ENCODE results near the gene MAP1B. TPM values are rescaled to one million over a fixed set of nuclear protein-coding genes. Genes with fewer than 3 reads are reported as not detected.

The MAP1B gene
- polyA plus RNA-seq, 2 of the 4 experiments (the other 2 are of a cell fraction): 40.2 to 73.0 TPM

DNA sequence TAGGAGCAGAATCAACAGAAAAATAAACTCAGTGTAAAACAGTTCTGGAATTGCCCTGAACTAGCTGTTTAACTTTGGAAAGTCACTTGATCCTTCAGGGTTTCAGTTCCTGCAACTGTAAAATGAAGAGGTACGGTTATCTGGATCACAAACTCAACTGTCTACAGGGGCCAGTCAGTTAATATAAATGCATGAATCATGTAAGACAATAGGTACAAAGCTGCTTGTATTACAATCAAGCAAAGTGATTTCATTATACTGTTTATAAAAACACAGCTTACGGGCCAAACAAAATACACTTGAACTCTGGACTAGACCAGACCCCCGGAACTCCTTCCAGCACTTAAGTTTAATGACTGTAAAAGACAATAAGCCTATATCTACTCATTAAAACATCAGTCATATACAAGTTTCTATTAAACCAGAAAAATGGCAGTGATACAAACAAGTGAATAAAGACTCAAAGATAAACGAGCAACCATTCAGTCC, 139.7 kb downstream of the MAP1B start:
- Histone ChIP-seq H3K4me1 (peaks cover 66% of the 10 kb centered on the region), H3K27ac (peak overlapping the region; percentile 66 to 78), H3K9me3 (no peaks in the 10 kb centered on the region), H3K4me3 (no peak overlapping the region), H3K4me2 (peak overlapping the region; percentile 80)
- ATAC-seq: no peak
- no peak for DNase-seq (ENCODE audit: low read depth in 1 of 2, low spot score in 1 of 2)
- POLR2A ChIA-PET: no interaction called here
- no peak for FAIRE-seq
- CTCF ChIA-PET: interaction anchor here (0.9 to 2.8 kb wide), 6 partner anchors 22 to 464 kb away, joined by 3 to 11 read pairs (median 4); no protein-coding TSS in a partner anchor
- TF ChIP-seq TP53 (CRISPR knock-in tag; IDR thresholded peaks at IDR 0.05): no peak
- TF ChIP-seq FOSL2 (IDR thresholded peaks at IDR 0.05): no peak
- TF ChIP-seq FOSL2 (CRISPR knock-in tag; IDR thresholded peaks at IDR 0.05): 0 out of 2 replicates have a peak, but pooled peaks have one; percentile 12
- WGBS (ENCODE audit: missing lambda C conversion rate): 21% methylated on average over 4 of the region's 4 CpGs

DNA sequence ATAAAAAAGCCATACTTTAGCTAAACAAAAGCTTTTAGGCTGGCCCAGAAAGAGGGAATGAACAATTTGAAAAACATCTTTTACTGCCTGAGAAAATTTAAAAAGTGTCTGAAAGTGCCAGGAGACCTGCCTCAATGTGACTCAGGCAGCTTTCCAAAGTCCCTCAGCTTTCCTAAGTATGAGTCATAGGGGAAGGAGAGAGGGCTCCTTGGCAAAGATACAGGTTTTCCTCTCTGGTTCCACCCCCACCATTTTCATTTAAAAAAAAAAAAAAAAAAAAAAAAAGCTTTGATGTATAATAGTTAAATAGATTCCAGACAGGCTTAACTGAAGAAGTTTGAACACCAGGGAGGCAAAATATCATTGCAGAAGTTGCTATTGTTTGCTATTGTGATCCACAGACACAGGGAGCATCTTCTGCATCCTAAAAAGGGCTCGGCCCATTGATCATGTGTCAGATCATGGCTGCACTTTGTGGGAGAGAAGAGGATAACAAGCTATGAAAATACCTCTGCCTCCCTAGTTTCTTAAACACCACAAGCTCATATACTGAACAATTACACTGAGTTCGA, 141.2 kb downstream of the MAP1B start:
- CTCF ChIA-PET: interaction anchor here (0.6 to 2.8 kb wide), 9 partner anchors 21 to 491 kb away, joined by 3 to 11 read pairs (median 5); no protein-coding TSS in a partner anchor
- H3K4me1 ChIP-seq: peaks cover 78% of the 10 kb centered on the region
- POLR2A ChIA-PET: interaction anchor here (0.6 to 1.6 kb wide), 6 partner anchors 8 to 115 kb away, joined by 3 to 14 read pairs (median 4); no protein-coding TSS in a partner anchor
- H3K9me3 ChIP-seq: no peaks in the 10 kb centered on the region
- no peak overlapping the region for H3K4me3 ChIP-seq
- TF ChIP-seq, protein P1, sequence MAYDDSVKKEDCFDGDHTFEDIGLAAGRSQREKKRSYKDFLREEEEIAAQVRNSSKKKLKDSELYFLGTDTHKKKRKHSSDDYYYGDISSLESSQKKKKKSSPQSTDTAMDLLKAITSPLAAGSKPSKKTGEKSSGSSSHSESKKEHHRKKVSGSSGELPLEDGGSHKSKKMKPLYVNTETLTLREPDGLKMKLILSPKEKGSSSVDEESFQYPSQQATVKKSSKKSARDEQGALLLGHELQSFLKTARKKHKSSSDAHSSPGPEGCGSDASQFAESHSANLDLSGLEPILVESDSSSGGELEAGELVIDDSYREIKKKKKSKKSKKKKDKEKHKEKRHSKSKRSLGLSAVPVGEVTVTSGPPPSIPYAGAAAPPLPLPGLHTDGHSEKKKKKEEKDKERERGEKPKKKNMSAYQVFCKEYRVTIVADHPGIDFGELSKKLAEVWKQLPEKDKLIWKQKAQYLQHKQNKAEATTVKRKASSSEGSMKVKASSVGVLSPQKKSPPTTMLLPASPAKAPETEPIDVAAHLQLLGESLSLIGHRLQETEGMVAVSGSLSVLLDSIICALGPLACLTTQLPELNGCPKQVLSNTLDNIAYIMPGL (CRISPR knock-in tag; IDR thresholded peaks at IDR 0.05; ENCODE audit: borderline replicate concordance): no peak
- no peak for TF ChIP-seq SMC3 (IDR thresholded peaks at IDR 0.05)
- peak in 1 of 2 experiments; percentile 42; a peak in 1 of 5 replicates for TF ChIP-seq JUN (IDR thresholded peaks at IDR 0.05)
- TF ChIP-seq, protein P2, sequence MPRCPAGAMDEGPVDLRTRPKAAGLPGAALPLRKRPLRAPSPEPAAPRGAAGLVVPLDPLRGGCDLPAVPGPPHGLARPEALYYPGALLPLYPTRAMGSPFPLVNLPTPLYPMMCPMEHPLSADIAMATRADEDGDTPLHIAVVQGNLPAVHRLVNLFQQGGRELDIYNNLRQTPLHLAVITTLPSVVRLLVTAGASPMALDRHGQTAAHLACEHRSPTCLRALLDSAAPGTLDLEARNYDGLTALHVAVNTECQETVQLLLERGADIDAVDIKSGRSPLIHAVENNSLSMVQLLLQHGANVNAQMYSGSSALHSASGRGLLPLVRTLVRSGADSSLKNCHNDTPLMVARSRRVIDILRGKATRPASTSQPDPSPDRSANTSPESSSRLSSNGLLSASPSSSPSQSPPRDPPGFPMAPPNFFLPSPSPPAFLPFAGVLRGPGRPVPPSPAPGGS (IDR thresholded peaks at IDR 0.05): 0 out of 3 replicates have a peak, but pooled peaks have one; percentile 41
- no peak for TF ChIP-seq ZFP36 (IDR thresholded peaks at IDR 0.05; ENCODE audit: borderline replicate concordance, partially characterized antibody)
- peak; percentile 86 for TF ChIP-seq FOSL2 (IDR thresholded peaks at IDR 0.05)
- peak; percentile 94 for TF ChIP-seq FOSL2 (CRISPR knock-in tag; IDR thresholded peaks at IDR 0.05)
- TF ChIP-seq, protein P3, sequence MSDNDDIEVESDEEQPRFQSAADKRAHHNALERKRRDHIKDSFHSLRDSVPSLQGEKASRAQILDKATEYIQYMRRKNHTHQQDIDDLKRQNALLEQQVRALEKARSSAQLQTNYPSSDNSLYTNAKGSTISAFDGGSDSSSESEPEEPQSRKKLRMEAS (IDR thresholded peaks at IDR 0.05): 0 out of 2 replicates have a peak, but pooled peaks have one; percentile 10
- 0 out of 2 replicates have a peak, but pooled peaks have one; percentile 29 for TF ChIP-seq GATA3 (IDR thresholded peaks at IDR 0.05; ENCODE audit: borderline replicate concordance)
- TF ChIP-seq JUNB (IDR thresholded peaks at IDR 0.05): peak; percentile 70
- H3K27ac ChIP-seq: peak overlapping the region; percentile 66 to 80
- ATAC-seq: peak; percentile 68 to 71
- peak; percentile 56 to 67 for DNase-seq (ENCODE audit: low read depth in 1 of 2, low spot score in 1 of 2)
- 54% methylated on average over 2 of the region's 2 CpGs for WGBS (ENCODE audit: missing lambda C conversion rate)
- H3K4me2 ChIP-seq: peak overlapping the region; percentile 80
- FAIRE-seq: no peak

DNA sequence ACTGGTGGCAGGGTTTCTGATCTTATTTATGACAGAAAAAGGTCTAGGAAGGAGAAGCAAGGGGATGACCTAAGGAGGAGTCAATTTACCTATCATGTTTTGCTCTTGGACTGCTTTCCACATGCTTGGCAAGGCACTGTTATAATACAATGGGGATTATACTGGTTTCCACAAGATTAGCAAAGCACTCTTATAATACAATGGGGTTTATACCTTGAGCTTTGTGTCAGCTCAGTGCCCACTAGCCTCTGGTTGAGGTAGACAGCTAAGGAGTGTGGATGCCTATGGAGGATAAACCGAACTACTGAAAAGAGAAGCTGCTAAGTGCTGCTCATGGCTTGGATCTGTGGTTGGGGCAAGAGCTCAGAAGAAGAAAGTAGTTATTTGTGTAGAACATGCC, 144.1 kb downstream of the MAP1B start:
- POLR2A ChIA-PET: no interaction called here
- TF ChIP-seq HEYL (CRISPR knock-in tag; IDR thresholded peaks at IDR 0.05): no peak
- TF ChIP-seq, protein P4, sequence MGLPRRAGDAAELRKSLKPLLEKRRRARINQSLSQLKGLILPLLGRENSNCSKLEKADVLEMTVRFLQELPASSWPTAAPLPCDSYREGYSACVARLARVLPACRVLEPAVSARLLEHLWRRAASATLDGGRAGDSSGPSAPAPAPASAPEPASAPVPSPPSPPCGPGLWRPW (IDR thresholded peaks at IDR 0.05): no peak
- TF ChIP-seq RARB (CRISPR knock-in tag; IDR thresholded peaks at IDR 0.05): no peak
- TF ChIP-seq NFE2L2 (conservative IDR thresholded peaks at IDR 0.05; ENCODE audit: low read length): no peak
- Histone ChIP-seq H3K4me1 (peaks cover 70% of the 10 kb centered on the region), H3K4me3 (no peak overlapping the region), H3K27ac (peak overlapping the region in 1 of 2 experiments; percentile 60; a peak in 3 of 6 replicates), H3K4me2 (no peak overlapping the region), H3K9me3 (no peaks in the 10 kb centered on the region)
- DNase-seq (ENCODE audit: low read depth in 1 of 2, low spot score in 1 of 2): no peak
- ATAC-seq: no peak
- 95% methylated on average over 1 of the region's 1 CpG for WGBS (ENCODE audit: missing lambda C conversion rate)
- FAIRE-seq: no peak
- CTCF ChIA-PET: interaction anchor here (1.0 to 1.6 kb wide), 4 partner anchors 18 to 57 kb away, joined by 3 to 7 read pairs (median 3); no protein-coding TSS in a partner anchor

DNA sequence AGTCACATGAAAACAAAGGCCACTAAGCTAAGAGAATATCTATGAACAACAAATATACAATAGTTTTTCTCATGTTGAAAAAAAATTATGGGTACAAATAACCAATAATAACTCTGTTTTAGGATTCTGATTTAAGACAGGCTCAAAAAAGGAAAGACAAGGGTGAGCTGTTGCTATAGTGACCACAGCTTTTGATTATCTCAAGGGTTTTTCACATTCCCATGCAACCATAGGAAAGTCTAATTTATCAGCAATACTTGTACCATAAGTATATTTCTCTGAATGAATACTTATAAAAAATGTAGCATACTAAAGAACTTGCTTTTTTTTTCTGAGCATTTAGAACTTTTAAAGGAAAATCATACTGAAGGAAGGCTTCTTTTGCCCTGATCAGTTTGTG, 144.7 kb downstream of the MAP1B start:
- H3K4me2 ChIP-seq: no peak overlapping the region
- DNase-seq (ENCODE audit: low read depth in 1 of 2, low spot score in 1 of 2) (no peak), ATAC-seq (no peak), FAIRE-seq (no peak)
- ChIA-PET POLR2A (no interaction called here), CTCF (interaction anchor here (1.3 to 1.6 kb wide), 2 partner anchors 18 to 20 kb away, joined by 3 to 7 read pairs; no protein-coding TSS in a partner anchor)
- no peaks in the 10 kb centered on the region for H3K9me3 ChIP-seq
- TF ChIP-seq EHF (CRISPR knock-in tag; IDR thresholded peaks at IDR 0.05): no peak
- no peak for TF ChIP-seq ZSCAN20 (CRISPR knock-in tag; IDR thresholded peaks at IDR 0.05)
- no peak for TF ChIP-seq JUNB (IDR thresholded peaks at IDR 0.05)
- peak overlapping the region in 1 of 2 experiments; percentile 60; a peak in 3 of 6 replicates for H3K27ac ChIP-seq
- no peak overlapping the region for H3K4me3 ChIP-seq
- H3K4me1 ChIP-seq: peaks cover 70% of the 10 kb centered on the region
